ENCODE measurements around the gene CNOT9. TPM values are rescaled to one million over a fixed set of nuclear protein-coding genes. Genes with fewer than 3 reads are reported as not detected.

Gene CNOT9
- total RNA-seq, 1 experiment from 2014 or later: 54.0 TPM

GRCh38 chr2:218529990-218530389 lies 38.6 kb upstream of the CNOT9 start:
- DNase-seq: no peak
- CTCF ChIA-PET: no interaction called here
- BruUV-seq (replicated peaks): no TSS peak
- Mint-ChIP-seq H3K4me3 (ENCODE audit: low read depth, unreplicated experiment) (no peak overlapping the region), H3K36me3 (ENCODE audit: insufficient read depth, unreplicated experiment) (peaks cover 48% of the 10 kb centered on the region), H3K27ac (ENCODE audit: unreplicated experiment) (no peak overlapping the region), H3K9me3 (ENCODE audit: low read depth, unreplicated experiment) (peaks cover 3% of the 10 kb centered on the region), H3K4me1 (ENCODE audit: low read depth, unreplicated experiment) (no peaks in the 10 kb centered on the region), H3K27me3 (ENCODE audit: unreplicated experiment) (no peaks in the 10 kb centered on the region)
- intact Hi-C loops (cut with micrococcal nuclease; ENCODE audit: unreplicated experiment): no loop called here
- TF ChIP-seq CTCF (IDR thresholded peaks at IDR 0.05; ENCODE audit: unreplicated experiment): no peak

- H3K4me3 Mint-ChIP-seq (ENCODE audit: low read depth, unreplicated experiment): no peak overlapping the region
- DNase-seq: no peak
- peaks cover 30% of the 10 kb centered on the region for H3K36me3 Mint-ChIP-seq (ENCODE audit: insufficient read depth, unreplicated experiment)
- no peaks in the 10 kb centered on the region for H3K4me1 Mint-ChIP-seq (ENCODE audit: low read depth, unreplicated experiment)
- no peaks in the 10 kb centered on the region for H3K27me3 Mint-ChIP-seq (ENCODE audit: unreplicated experiment)
- BruUV-seq (replicated peaks): no TSS peak
- H3K9me3 Mint-ChIP-seq (ENCODE audit: low read depth, unreplicated experiment): no peaks in the 10 kb centered on the region
- H3K27ac Mint-ChIP-seq (ENCODE audit: unreplicated experiment): no peak overlapping the region
- no peak for TF ChIP-seq CTCF (IDR thresholded peaks at IDR 0.05; ENCODE audit: unreplicated experiment)
- intact Hi-C loops (cut with micrococcal nuclease; ENCODE audit: unreplicated experiment): no loop called here
- CTCF ChIA-PET: no interaction called here
These were observed 31.7 kb upstream of the CNOT9 start for GRCh38 chr2:218536804-218537494.

- no peak for TF ChIP-seq CTCF (IDR thresholded peaks at IDR 0.05; ENCODE audit: unreplicated experiment)
- DNase-seq: no peak
- no peaks in the 10 kb centered on the region for H3K27me3 Mint-ChIP-seq (ENCODE audit: unreplicated experiment)
- CTCF ChIA-PET: no interaction called here
- H3K36me3 Mint-ChIP-seq (ENCODE audit: insufficient read depth, unreplicated experiment): peaks cover 17% of the 10 kb centered on the region
- no TSS peak for BruUV-seq (replicated peaks)
- intact Hi-C loops (cut with micrococcal nuclease; ENCODE audit: unreplicated experiment): no loop called here
- H3K4me3 Mint-ChIP-seq (ENCODE audit: low read depth, unreplicated experiment): no peak overlapping the region
- no peaks in the 10 kb centered on the region for H3K4me1 Mint-ChIP-seq (ENCODE audit: low read depth, unreplicated experiment)
- no peaks in the 10 kb centered on the region for H3K9me3 Mint-ChIP-seq (ENCODE audit: low read depth, unreplicated experiment)
- no peak overlapping the region for H3K27ac Mint-ChIP-seq (ENCODE audit: unreplicated experiment)
These were observed 28.6 kb upstream of the CNOT9 start for GRCh38 chr2:218540015-218540414.

- Mint-ChIP-seq H3K27ac (ENCODE audit: unreplicated experiment) (no peak overlapping the region), H3K36me3 (ENCODE audit: insufficient read depth, unreplicated experiment) (peaks cover 14% of the 10 kb centered on the region), H3K4me3 (ENCODE audit: low read depth, unreplicated experiment) (no peak overlapping the region), H3K9me3 (ENCODE audit: low read depth, unreplicated experiment) (no peaks in the 10 kb centered on the region), H3K4me1 (ENCODE audit: low read depth, unreplicated experiment) (no peaks in the 10 kb centered on the region), H3K27me3 (ENCODE audit: unreplicated experiment) (no peaks in the 10 kb centered on the region)
- TF ChIP-seq CTCF (IDR thresholded peaks at IDR 0.05; ENCODE audit: unreplicated experiment): no peak
- intact Hi-C loops (cut with micrococcal nuclease; ENCODE audit: unreplicated experiment): no loop called here
- CTCF ChIA-PET: no interaction called here
- BruUV-seq (replicated peaks): no TSS peak
- DNase-seq: no peak
These were observed 22.6 kb upstream of the CNOT9 start for GRCh38 chr2:218546012-218546411.
